GM12878 (cell line): ENCODE measurements around the gene EXOC4. TPM values are rescaled to one million over a fixed set of nuclear protein-coding genes. Genes with fewer than 3 reads are reported as not detected.

Source experiments
- ATAC-seq: fragments of 200-7000 bp; cut with Tn5 transposase; 3 replicates; pipeline ENCODE4 v1.9.1; 2020; ENCODE audit warnings: mild to moderate bottlenecking, moderate library complexity
- BruUV-seq: library from RNA; stranded (reverse); fragments of 400-500 nt; replicated peaks from 2 replicates; lab custom pipeline; 2021; lab: Mats Ljungman, UMichigan
- CTCF ChIA-PET: fragments of 300-600 bp; sonication (Branson Sonifier 250); formaldehyde crosslinking; extraction: SDS; loops from one replicate; lab custom pipeline; 2021; ENCODE audit warnings: inconsistent platforms; lab: Yijun Ruan, JAX
- POLR2A ChIA-PET: fragments of 350-600 bp; formaldehyde crosslinking; extraction: SDS; loops from one replicate; lab custom pipeline; 2021; ENCODE audit warnings: inconsistent platforms; lab: Charles Lee
- RAD21 ChIA-PET: fragments of 300-600 bp; sonication (Branson Sonifier 250); formaldehyde crosslinking; loops from one replicate; lab custom pipeline; 2023; ENCODE audit warnings: antibody characterized with exemption; ENCODE audit not compliant: unreplicated experiment; lab: Charles Lee
- SMC1A ChIA-PET: fragments of 300-600 bp; sonication (Branson Sonifier 250); formaldehyde crosslinking; loops from one replicate; lab custom pipeline; 2023; ENCODE audit not compliant: unreplicated experiment, uncharacterized antibody; lab: Charles Lee
- DNase-seq: peaks from one replicate; pipeline ENCODE4 v3.0.0-alpha.2; 2011; ENCODE audit warnings: low read depth, low spot score
- FAIRE-seq: peaks from 3 replicates; lab custom pipeline; 2011; peaks lifted over from hg19 to GRCh38; lab: Jason Lieb, UNC
- H2AFZ ChIP-seq: 2 replicates; pipeline ENCODE4 v1.6.0; 2011; ENCODE audit warnings: low read depth, low read length, control low read depth; ENCODE audit not compliant: control insufficient read depth
- H3K27ac ChIP-seq: 2 replicates; pipeline ENCODE4 v1.5.1; 2011; ENCODE audit warnings: control low read depth; ENCODE audit not compliant: control insufficient read depth, insufficient read depth
- H3K27me3 ChIP-seq, 2 experiments: replicated peaks in 1 of 2; 2 replicates each; pipeline versions ENCODE4 v1.6.0 to v1.6.1; 2011; ENCODE audit warnings: low read length in 1 of 2; ENCODE audit not compliant: control insufficient read depth in 2 of 2, insufficient read depth in 2 of 2
- H3K36me3 ChIP-seq, 2 experiments: 2 replicates each; pipeline ENCODE4 v1.5.1; 2011; ENCODE audit warnings: low read length in 1 of 2; ENCODE audit not compliant: control insufficient read depth in 2 of 2, insufficient read depth in 2 of 2
- H3K4me1 ChIP-seq: 2 replicates; pipeline ENCODE4 v1.6.1; 2011; ENCODE audit warnings: mild to moderate bottlenecking, low read length, moderate library complexity, mixed read lengths; ENCODE audit not compliant: control insufficient read depth, insufficient read depth
- H3K4me2 ChIP-seq: 2 replicates; pipeline ENCODE4 v1.6.0; 2011; ENCODE audit warnings: control low read depth; ENCODE audit not compliant: control insufficient read depth, insufficient read depth
- H3K4me3 ChIP-seq: fragments of 200-600 bp; sonication (generic); 2 replicates; pipeline ENCODE4 v1.5.1; 2016
- H3K79me2 ChIP-seq: 2 replicates; pipeline ENCODE4 v1.6.0; 2011; ENCODE audit warnings: low read length; ENCODE audit not compliant: control insufficient read depth, insufficient read depth
- H3K9ac ChIP-seq: 2 replicates; pipeline ENCODE4 v1.8.0; 2011; ENCODE audit warnings: low read length, control low read depth, mixed read lengths; ENCODE audit not compliant: control insufficient read depth, insufficient read depth
- H3K9me3 ChIP-seq: replicated peaks from 3 replicates; pipeline ENCODE4 v1.5.1; 2011; ENCODE audit warnings: mild to moderate bottlenecking, low read length; ENCODE audit not compliant: control insufficient read depth, insufficient read depth
- H4K20me1 ChIP-seq: 2 replicates; pipeline ENCODE4 v1.6.0; 2011; ENCODE audit not compliant: control insufficient read depth, insufficient read depth
- CHD1 ChIP-seq: IDR thresholded peaks from 2 replicates; pipeline ENCODE4 v1.6.1; 2012; ENCODE audit warnings: low read depth, low read length, improper control_type of control experiment
- CHD2 ChIP-seq: IDR thresholded peaks from 2 replicates; pipeline ENCODE4 v1.6.1; 2011; ENCODE audit warnings: low read depth, low read length, improper control_type of control experiment, borderline replicate concordance
- EGR1 ChIP-seq, 2 experiments: IDR thresholded peaks; 1 replicate in 1 of 2; 2 replicates in 1 of 2; pipeline ENCODE4 v1.6.1; 2011 to 2012; ENCODE audit warnings: low read depth in 2 of 2, low read length in 2 of 2, borderline replicate concordance in 1 of 2, mild to moderate bottlenecking in 1 of 2, moderate library complexity in 1 of 2
- HDAC6 ChIP-seq: fragments of 200-600 bp; sonication (generic); IDR thresholded peaks from one replicate; pipeline ENCODE4 v1.8.0; 2017; ENCODE audit warnings: antibody characterized with exemption; ENCODE audit not compliant: unreplicated experiment
- IRF5 ChIP-seq: fragments of 450-650 bp; IDR thresholded peaks from 2 replicates; pipeline ENCODE4 v1.6.1; 2017; ENCODE audit warnings: borderline replicate concordance
- RCOR1 ChIP-seq: conservative IDR thresholded peaks from 2 replicates; pipeline ENCODE4 v1.6.1; 2012; ENCODE audit warnings: low read depth, low read length, improper control_type of control experiment
- REST ChIP-seq: IDR thresholded peaks from 2 replicates; pipeline ENCODE4 v1.6.1; 2012; ENCODE audit warnings: mild to moderate bottlenecking, low read depth, low read length
- SUZ12 ChIP-seq: fragments of 200-600 bp; sonication (generic); IDR thresholded peaks from one replicate; pipeline ENCODE4 v1.6.1; 2018; ENCODE audit warnings: antibody characterized with exemption, mild to moderate bottlenecking; ENCODE audit not compliant: unreplicated experiment
- YY1 ChIP-seq: IDR thresholded peaks from 2 replicates; pipeline ENCODE4 v1.6.1; 2011; ENCODE audit warnings: low read depth, mild to moderate bottlenecking, low read length
- WGBS: methylation state at CpG from one replicate; pipeline ENCODE4 v1.1.6; 2016; ENCODE audit warnings: low lambda C conversion rate; ENCODE audit not compliant: insufficient replicate concordance, insufficient coverage; ENCODE audit errors: missing lambda C conversion rate; 5-methylcytosine and 5-hydroxymethylcytosine counted together
- in situ Hi-C: fragments of 300-500 bp; cut with MboI; formaldehyde crosslinking; loops from 9 replicates; pipeline ENCODE4 v1.14.3; 2018; ENCODE audit warnings: mixed read lengths
- intact Hi-C: fragments of 100-400 bp; cut with micrococcal nuclease; formaldehyde crosslinking; loops from one replicate; pipeline ENCODE4 v1.14.2; 2022; ENCODE audit not compliant: unreplicated experiment
- polyA plus RNA-seq, 11 experiments: library from polyadenylated mRNA; depleted of rRNA in 4 of 11; unstranded in 6 of 11; stranded (reverse) in 5 of 11; fragments of >200 nt; fragmentation: Nextera tagmentation in 4 of 11; fragmentation: Illumina TruSeq in 1 of 11; extraction: Ambion mirVana in 4 of 11; extraction: Trizol in 1 of 11; gene quantifications; 1 replicate in 1 of 11; 2 replicates in 10 of 11; pipeline versions ENCODE4 v1.2.1 to v1.2.3, GENCODE V29; 2011 to 2016; ENCODE audit warnings: inconsistent platforms in 2 of 11, missing spikeins in 2 of 11, low read depth in 1 of 11
- total RNA-seq, 4 experiments: library from RNA; depleted of rRNA in 3 of 4; stranded (reverse); fragments of >200 nt in 3 of 4; fragmentation: Illumina TruSeq in 1 of 4; extraction: Trizol in 1 of 4; gene quantifications; 2 replicates each; pipeline versions ENCODE4 v1.2.1 to v1.2.3, GENCODE V29; 2013 to 2021

Gene EXOC4
- total and polyA plus RNA-seq, 10 of the 15 experiments (the other 5 are each of a cell fraction or from before 2014, with no cell fraction given) = 13.2 to 44.5 (median 29.6) TPM

GRCh38 chr7:134019251-134019650 lies 766.4 kb downstream of the EXOC4 start:
- no peaks in the 10 kb centered on the region for H3K9me3 ChIP-seq
- ChIA-PET POLR2A (interaction anchor here (0.6 kb wide), 1 partner anchor 522 kb away, joined by 3 read pairs; no protein-coding TSS in a partner anchor), SMC1A (no interaction called here), RAD21 (interaction anchor here (0.5 kb wide), 1 partner anchor 65 kb away, joined by 4 read pairs; no protein-coding TSS in a partner anchor), CTCF (interaction anchor here (1.2 to 3.1 kb wide), 2 partner anchors 13 to 122 kb away, joined by 3 to 10 read pairs; no protein-coding TSS in a partner anchor)
- no peak overlapping the region for H3K27ac ChIP-seq
- DNase-seq = no peak
- ATAC-seq = no peak
- no peak overlapping the region for H3K4me3 ChIP-seq
- in situ Hi-C loops (no loop called here), intact Hi-C loops (no loop called here)
- H3K9ac ChIP-seq = no peak overlapping the region
- H2AFZ ChIP-seq = no peak overlapping the region
- no peaks in the 10 kb centered on the region for H3K79me2 ChIP-seq
- H3K27me3 ChIP-seq = no peaks in the 10 kb centered on the region
- H3K4me2 ChIP-seq = no peak overlapping the region
- no peaks in the 10 kb centered on the region for H3K4me1 ChIP-seq
- TF ChIP-seq YY1 = no peak
- TF ChIP-seq EGR1 (IDR thresholded peaks at IDR 0.05; ENCODE audit: borderline replicate concordance in 1 of 2, low read depth in 2 of 2, low read length in 2 of 2) = no peak
- no peak for TF ChIP-seq CHD2
- TF ChIP-seq REST = no peak
- no peak for TF ChIP-seq IRF5
- no peak for TF ChIP-seq RCOR1
- TF ChIP-seq HDAC6 = no peak
- no peak for TF ChIP-seq SUZ12
- no peak for TF ChIP-seq CHD1
- H3K36me3 ChIP-seq = no peaks in the 10 kb centered on the region
- no peak for FAIRE-seq
- 88% methylated on average over 2 of the region's 2 CpGs for WGBS
- BruUV-seq = no TSS peak
- H4K20me1 ChIP-seq = no peaks in the 10 kb centered on the region
